Hematopoietic multipotent progenitor cell treated with erythropoietin and hydrocortisone succinate and interleukin-3 and kit ligand, for 8 days (in vitro differentiated cells): ENCODE data around the gene OTOF.

Source experiments
- DNase-seq: peaks from one replicate; pipeline ENCODE4 v3.0.0-alpha.2; 2015

OTOF gene

DNA sequence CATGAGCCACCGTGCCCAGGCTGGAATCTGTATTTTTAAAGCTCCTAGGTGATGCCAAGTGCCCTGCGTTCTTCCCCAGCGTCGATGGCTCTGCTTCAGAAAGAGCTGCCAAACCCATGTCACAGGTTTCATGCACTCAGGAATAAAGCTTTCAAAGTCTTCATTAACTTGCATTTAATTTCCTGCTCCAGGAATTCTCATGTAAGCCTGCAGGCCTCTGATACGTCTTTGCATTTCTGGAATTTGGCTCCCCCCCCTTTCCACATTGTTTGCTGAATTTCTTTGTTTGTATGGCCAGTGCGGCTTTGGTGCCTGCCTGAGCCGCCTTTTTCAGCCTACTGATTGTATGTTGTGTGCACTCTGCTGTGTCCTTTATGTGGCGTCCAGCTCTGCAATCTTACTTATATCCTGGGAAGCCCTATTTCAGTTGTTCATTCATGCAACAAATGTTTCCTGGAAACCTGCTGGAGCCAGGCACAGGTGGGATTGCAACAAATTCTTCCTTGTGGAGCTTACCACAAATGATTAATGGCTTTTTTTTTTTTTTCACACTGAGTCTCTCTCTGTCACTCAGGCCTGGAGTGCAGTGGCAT is 17.9 kb upstream of the OTOF start:
- DNase-seq = no peak

DNA sequence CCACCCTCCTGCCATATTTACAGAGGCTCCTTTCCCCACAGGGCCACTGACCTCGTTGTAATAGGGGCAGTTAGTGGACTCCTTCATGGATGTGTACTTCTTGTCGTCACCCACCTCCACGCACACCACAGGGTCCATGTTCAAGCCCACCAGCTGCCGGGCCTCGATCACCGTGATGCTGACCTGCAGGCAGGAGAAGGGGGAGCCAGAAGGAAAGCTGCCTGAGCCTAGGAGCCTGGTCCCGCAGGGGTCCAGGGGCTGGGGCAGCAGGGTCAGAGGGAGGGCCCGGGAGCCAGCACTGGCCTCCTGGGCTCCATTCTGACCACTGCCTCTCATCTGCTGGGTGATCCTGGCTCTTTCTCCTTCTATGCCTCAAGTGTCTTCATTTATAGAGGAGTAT is 17.0 kb upstream of the OTOF start:
- DNase-seq = no peak

DNA sequence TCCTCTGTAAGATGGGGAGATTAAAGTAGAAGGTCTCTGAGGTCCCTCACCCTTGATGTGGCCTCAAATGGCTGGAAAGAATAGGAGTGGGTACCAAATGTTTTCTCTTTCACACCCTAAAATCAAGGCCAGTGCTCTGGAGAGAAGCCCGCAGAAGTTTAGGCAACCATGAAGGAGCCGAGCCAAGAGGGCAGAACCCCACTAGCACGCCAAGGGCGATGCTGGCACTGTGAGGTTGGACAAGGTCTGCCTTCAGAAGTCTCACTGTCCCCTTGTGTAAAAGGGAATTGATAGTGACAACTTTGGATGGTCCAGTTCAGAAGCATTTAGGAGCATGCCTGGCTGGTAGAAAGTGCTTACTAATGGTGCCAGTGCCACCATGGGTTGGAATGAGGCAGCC is 16.3 kb upstream of the OTOF start:
- no peak for DNase-seq

DNA sequence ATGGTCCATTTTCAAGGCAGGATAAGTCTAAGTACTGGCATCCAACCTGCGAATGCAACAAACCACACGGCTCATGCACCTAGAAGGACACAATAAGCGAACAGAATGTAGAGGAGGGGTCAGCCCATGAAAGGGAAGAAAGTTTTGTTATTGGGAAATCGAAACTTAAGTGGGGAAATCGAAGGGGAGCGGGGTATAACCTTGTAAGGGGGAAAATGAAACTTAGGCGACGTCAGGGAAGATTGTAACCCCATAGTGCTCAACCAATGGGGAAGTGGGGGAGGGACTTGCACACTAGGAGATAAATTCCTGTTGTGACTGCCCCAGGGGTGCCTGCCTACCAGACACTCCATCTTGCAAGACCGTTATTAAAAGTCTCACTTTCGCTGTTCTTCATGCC is 15.6 kb upstream of the OTOF start:
- DNase-seq = no peak

DNA sequence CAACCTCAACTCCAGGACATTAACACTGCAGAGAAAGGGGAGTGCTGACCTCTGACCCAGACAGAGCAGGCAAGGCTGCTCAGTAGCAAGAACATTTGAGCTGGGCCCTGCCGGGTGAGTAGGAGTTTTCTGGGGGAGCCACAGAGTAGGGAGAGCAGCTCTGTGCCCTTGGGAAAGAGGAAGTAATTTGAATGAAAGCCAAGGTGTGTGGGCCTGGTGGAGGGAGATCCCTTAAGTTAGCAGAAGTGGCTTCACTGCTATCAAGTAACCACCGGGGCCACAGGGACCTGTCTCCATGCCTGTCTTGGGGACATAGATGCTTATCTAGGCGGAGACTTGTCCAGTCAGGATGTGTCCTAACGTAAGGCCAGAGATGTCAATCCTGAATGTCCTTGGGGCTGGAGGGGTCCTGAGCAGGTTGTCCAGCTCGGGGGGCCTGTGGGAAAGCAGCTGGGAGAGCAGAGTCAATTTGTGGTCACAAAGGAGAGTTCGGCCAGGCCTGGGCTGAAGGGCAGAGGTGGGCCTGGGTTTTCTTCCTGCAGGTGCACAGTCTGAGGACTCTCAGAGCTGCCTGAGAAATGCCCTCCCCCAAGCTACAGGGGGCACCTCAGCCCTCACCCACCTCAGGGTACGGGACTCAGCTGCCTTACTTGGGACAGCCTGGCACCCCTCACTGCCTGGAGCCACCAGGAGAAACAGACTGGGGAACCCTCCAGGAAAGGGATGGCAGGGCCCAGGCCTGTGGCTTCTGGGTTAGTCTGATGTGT is 15.0 kb upstream of the OTOF start:
- no peak for DNase-seq

DNA sequence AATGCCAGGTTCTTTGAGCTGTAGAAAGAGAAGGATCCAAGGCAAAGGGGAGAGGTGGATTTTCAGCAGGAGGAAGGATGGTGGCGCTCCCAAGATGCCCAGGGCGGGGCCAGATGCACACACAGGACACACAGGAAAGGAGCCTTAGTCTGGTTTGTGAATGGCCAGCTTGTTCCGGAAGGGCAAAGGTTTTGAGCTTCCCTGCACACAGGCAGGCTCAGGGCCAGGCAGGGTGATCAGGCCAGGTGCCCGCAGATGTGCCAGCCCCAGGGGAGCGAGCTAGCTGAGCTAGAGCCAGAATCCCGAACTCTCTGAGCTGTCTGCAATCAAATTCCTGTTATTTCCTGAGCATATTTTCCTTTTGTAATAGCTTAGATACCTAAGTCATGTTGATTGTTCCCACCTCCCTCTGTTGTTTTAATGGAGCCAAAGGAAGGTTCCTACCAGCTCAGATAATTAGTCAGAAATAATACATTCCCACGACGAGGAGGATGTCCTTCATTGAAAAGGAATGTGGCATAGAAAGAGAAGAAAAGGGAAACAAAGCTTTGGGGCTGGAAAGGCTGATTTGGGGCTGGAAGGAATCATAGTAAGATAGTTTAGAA is 13.7 kb upstream of the OTOF start:
- DNase-seq = no peak

DNA sequence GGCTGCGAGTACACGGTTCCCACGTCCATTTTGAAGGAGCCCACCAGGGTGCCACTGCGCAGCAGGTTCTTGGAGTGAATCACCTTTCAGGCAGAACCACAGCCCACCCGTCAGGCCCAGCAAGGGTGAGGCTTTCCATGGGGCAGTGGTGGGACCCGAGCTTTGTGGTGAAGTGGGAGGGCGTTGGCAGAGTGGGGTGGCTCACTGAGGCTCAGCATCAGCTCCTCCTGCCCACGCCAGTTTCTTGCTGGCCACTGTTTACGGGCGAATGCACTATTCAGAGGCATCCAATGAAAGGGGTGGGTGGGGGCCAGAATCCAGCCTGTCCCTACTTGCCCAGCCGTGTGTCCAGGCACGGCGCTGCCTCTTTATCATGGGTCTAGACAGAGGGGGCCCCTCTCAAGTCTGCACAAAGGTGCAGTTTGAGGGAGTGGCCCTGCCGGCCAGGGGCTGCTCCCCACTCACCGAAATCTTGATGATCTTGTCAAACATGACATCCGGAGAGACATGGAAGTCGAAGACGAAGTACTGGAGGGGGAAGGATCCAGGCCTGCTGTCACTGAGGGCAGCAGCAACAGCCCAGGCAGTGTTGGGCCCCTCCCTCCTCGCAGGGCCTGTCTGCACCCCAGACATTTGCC is 11.4 kb upstream of the OTOF start:
- no peak for DNase-seq

DNA sequence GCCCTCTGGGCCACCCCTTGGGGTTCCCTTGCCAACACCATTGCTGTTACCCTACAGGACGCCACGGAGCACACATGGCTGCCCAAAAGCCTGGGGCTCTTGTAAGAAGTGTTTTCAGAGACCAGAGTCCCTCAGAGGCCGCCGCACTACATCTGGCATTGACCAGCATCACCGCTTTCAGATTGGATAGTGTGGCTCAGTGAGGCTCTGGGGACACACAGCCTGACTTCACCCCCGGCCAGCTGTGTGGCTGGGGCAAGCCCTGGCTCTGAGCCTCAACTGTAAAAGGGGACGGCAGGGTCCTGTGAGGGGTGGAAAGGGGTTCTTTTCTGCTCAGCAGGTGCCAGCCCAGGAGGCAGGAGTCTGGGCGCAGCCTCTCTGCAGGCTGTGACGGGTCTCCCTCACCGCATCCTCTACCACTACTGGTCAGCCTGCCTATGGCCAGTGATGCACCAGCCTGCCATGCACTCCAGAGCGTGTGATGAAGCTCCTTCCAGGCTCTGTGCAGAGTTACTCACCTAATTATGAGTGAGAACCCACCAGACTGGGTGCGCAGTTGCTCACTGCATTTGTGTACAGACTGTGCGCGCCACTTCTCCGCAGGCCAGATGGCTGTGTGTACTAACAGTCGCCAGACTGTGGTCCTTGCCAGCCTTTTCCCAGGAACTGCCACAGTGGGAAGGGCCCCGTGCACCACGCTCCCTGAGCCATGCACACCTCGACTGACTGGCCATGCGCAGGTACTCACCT is 10.7 kb upstream of the OTOF start:
- no peak for DNase-seq

DNA sequence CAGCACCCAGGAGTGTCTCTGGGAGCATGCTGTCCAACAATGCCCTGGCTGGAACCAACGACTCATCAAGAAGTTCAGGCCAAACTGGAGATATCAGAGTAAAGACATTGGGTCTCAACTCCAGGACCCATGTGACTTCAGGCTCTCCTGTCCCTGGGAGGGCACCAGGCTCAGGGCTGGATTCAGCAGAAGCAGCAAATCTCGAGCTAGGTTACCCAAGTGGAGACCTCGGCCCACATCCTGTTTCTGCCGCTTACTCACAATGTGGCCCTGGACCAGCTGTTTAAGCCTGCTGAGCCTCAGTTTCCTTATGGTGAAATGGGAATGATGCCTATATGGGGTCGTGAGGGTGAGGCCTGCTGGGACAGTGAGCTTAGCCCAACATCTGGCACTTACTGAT is 9.3 kb upstream of the OTOF start:
- no peak for DNase-seq

DNA sequence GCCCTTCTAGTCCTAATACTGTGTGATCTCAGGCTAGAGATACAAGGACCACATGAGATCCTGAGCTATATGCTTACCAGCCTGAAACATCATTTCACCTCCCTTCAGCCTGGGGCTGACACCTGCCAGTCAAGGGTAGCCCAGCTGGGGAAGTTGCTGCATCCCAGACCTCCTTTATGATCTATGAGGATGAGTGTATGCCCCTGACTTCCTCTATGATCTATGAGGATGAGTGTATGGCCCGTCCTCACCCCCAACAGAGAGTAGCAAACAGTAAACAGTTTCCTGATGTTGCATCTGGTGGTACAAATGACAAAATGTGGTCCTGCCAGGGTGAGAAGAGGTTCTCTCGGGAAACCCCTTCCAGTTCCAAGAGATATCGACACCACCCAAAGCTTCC is 8.9 kb upstream of the OTOF start:
- DNase-seq = no peak

DNA sequence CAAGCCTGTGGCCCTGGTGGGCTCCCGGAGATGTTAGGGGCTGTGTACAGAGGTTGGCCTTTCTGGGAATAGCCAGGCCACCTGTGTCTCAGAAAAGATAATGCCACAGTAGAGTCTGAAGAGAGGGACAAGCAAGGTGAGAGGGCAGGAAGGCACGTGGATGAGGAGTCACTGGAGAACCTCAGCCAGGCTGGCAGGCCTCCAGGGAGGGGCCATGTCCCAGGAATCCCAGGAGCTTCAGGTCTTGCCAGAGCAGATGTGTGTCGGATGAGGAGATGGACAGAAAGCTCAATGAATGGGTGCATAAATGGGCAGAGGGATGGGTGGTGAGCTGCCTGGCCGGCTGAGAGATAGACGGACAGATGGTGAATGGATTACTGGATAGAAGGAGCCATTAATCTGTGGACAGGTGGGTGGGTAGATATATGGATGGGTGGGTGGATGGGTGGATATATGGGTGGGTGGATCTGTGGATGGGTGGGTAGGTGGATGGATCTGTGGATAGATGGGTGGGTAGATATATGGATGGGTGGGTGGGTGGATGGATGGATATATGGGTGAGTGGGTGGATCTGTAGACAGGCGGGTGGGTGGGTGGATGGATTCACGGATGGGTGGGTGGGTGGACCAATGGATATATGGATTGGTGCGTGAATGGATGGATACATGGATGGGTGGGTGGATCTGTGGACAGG is 7.9 kb upstream of the OTOF start:
- no peak for DNase-seq

DNA sequence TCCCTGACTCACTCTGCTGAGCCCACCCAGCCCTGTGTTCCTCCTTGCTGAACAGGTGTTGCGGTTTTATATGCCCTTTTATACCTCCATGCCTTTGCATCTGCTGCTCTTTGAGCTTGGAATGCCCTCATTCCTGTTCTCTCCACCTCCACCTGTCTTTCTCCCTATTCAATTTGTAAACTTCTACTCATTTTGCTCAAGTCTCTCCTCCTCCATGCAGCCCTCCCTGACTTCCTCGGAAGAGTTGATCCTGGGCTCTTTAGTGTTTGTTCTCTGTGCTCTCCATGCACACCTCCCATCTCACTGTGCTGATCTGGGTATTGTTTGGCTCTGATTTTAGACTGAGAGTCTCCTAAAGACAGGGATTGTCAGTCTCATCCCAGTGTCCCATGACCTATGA is 7.2 kb upstream of the OTOF start:
- DNase-seq = no peak

DNA sequence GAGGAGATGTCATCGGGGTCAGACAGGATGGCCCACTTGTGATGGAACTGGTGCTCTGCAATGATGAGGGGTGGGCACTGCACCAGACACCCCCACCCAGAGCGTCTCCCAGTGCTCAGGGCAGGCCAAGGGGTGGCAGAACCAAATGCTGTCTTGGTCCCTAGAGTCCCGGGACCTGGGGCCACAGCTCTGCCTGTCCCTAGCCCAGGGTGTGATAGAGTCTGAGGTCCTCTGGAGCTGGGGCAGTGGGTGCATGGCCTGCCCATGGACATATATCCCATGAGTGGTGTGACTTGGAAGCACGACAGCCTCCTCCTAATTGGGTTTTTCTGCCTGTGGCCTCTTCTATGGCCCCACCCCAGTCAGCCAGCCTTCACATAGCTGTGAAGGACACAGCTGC is 6.7 kb upstream of the OTOF start:
- no peak for DNase-seq

DNA sequence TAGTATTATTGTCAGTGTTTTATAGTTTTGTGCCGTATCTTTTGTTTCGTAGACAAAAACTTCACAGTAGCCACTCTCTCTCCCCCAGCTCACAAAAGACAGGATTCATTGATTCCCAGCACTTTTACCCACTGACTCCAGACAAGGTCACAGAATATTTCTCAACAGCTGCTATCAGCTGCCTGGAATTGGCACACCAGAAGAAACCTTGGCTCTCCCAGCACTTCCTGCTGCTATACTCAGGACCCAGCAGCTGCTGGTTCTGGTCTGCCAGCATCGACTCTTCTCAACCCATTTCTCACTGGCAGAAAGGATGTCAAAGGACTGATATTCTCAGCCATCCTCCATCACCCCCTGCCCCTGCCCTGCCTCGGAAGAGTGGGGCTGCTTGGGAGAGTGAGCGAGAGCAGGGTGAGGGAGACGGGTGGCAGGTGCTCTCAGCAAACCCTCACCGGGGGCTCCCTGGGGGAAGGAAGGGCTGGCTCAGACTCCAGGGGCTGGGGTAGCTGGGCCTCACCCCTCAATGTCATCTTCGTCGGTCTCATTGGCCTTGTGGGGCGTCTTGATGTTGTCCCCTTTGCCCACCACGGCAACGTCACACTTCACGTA is 6.1 kb upstream of the OTOF start:
- no peak for DNase-seq

DNA sequence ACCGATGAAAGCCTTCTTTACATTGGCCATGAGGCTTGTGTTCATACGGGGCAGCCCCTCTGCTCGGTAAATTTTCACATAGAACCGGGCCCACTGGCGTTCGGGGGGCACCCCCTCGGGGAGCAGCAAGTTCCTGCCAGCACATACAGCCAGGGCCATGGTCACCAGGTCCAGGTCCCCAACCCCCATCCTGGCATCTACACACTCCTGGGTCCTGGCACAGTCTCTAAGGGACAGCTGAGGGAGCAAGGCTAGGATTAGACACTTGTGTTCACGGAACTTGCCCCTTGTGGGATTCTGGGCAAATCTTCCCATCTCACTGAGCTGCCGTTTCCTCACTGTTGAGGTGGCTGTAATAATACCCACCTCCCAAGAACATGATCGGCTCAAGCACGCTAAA is 5.6 kb upstream of the OTOF start:
- DNase-seq = no peak

DNA sequence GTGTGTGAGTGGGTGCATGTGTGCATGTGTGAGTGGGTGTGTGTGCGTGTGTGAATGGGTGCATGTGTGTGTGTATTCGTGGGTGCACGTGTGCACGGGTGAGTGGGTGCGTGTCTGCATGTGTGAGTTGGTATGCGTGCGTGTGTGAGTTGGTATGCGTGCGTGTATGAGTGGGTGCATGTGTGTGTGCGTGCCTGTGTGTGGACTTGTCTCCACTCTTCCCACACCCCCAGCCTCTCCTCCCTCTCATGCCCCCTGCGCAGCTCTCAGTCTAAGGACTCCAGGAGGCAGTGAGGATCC is 5.1 kb upstream of the OTOF start:
- no peak for DNase-seq

DNA sequence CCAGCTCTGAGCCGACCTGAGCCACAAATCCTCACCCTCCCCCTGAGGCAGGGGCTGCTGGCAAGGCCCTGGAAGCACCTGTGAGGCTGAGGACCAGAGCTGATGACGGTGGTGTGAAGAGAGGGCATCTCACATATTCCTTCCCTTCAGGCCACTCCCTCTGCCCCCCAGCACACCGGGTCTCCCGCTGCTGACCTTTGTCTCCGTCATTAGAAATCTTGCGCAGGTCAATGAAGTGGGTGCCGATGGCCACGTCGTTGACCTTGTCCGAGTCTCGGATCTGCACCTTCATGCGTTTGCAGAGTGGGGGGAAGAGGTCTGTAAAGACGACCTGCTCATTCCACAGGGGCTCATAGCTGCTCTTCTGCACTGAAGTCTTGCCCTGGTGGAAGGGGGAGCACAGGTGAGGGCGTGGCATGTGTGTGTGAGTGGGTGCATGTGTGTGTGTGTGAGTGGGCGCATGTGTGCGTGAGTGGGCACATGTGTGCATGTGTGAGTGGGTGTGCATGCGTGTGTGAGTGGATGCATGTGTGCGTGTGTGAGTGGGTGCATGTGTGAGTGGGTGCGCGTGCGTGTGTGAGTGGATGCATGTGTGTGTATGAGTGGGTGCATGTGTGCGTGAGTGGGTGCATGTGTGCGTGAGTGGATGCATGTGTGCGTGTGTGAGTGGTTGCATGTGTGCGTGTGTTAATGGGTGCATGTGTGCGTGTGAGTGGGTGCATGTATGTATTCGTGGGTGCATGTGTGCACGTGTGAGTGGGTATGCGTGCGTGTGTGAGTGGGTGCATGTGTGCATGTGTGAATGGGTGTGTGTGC is 4.5 kb upstream of the OTOF start:
- no peak for DNase-seq

DNA sequence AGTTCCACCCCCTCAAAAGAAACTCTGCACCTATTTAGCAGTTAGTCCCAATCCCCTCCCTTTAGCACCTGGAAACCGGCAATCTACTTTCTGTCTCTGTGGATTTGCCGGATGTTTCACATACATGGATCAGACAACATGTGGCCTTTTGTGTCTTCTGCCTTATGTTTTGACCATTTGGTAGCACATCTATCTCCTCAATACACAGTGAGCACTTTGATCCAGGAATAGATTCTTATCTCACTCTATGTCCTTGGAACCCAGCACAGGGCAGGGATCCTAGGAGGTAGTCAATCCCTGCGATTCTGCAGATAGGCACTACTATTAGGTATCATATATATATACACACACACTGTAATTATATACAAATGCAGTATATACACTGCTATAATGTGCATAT is 3.8 kb upstream of the OTOF start:
- no peak for DNase-seq

DNA sequence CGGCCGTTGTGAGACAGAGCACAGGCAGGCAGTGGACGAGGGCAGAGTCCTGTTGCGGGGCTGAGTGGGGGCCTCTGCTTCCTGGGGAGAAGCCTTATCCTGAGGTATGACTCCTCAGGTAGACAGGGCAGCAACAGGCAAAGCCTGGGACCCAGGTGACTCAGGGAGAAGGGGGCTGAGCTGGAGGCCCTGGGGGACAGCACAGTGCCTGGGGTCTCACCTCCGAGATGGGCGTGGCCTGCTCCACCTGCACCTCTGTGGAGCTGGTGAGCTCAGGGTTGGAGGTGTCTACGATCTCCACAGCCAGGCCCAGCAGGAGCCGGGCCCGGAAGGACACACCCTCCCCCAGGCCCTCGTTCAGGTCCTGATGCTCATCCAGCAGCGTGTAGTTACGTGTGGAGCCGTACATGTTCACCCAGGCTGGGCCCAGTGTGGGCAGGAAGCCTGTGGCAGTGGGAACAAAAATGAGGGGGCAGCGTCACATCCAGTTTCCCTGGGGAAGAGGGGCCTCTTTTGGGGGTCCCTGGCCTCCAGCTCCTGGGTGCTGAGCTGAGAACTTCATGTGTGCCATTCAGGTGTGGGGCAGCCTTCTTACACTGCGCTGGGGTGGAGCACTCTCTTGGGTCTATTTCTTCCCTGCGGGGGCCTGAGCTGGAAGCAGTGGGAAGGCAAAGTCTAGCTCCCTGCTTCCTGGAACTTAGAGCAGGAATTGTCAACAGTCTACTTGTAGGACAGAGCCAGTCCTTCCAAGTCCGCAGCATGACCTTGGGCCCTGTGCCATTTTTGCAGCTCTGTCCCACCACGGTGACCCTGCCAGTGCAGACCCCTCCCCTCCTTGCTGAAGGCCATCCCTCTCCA is 2.9 kb upstream of the OTOF start:
- DNase-seq = no peak

DNA sequence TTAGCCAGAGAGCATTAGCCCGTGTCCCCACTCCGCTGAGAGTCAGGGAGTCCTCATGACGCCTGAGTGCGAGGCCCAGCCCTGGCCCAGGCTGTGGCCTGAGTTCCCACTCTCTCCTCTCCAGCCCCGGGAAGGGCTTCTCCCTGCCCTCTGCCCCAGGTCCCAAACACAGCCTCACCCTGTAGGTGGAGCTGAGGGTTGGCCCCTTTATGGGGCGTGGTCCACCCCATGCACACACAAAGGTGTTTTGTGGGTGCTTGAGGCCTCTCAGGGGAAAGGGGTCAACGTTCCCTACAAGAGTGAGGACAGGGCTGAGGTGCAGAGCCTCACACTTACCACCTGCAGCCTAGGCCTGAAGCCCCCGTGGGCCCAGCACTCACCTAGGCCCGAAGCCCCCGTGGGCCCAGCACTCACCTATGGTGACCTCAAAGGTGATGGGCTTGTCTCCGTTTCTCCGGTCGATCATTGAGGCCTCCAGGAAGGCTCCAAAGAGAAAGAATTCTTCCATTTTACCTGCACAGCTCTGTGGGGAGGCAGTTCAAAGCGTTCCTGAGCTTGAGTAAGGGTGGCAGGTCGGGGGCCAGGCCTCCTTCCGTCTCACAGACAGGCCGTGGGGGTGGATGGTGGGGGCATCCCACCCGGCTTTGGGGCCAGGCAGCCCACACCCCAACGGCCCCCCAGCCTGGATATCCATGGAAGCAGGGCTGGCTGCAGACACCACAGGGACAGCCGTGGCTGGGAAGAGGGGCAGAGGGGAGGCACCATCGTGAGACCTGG is 2.1 kb upstream of the OTOF start:
- DNase-seq = no peak
